ENCODE data around the gene CARMIL1.

CARMIL1 gene

DNA sequence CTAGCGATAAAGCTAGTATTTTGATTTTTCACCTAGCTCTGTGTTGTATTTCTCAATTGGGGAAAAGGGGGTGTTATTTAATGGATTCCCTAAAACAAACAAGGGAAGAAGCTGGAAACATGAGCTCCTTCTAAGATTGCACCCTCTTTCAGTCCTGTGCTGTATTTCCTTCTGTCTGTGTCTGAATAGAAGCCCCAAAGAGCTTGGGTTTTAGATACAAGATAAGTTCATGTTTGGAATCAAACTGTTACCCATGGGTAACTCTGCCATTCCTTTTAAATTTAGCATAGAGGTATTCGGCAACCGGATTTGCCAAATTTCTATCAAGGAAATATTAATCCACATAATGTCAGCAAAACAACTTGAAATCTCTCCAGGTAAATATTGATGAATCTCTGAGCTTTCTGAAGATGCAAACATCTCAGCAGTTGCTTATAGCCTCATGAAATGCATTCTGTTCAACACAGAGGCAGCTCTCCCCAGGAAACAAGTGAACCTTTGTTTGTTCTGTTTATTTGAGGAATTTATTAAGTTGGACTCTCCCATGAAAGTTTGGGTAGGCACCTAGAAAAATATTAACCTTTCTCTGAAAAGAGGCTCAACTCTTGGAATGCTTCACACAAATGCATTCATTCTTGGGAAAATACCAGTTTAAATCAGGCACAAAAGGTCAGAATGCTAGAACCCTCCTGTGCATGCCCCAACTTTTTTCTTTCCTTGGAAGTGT, 362.9 kb downstream of the CARMIL1 start:
- Histone ChIP-seq H3K36me3 (ENCODE audit: low read depth) (no peaks in the 10 kb centered on the region), H3K9me3 (ENCODE audit: severe bottlenecking) (no peaks in the 10 kb centered on the region), H3K27me3 (ENCODE audit: insufficient read depth, poor library complexity, severe bottlenecking) (peaks cover 32% of the 10 kb centered on the region), H3K27ac (ENCODE audit: poor library complexity, severe bottlenecking) (no peak overlapping the region), H3K4me1 (ENCODE audit: insufficient read depth, poor library complexity, severe bottlenecking) (no peaks in the 10 kb centered on the region), H3K4me3 (ENCODE audit: severe bottlenecking) (no peak overlapping the region)
- no peak for DNase-seq (ENCODE audit: low spot score)
- TF ChIP-seq, protein P1, sequence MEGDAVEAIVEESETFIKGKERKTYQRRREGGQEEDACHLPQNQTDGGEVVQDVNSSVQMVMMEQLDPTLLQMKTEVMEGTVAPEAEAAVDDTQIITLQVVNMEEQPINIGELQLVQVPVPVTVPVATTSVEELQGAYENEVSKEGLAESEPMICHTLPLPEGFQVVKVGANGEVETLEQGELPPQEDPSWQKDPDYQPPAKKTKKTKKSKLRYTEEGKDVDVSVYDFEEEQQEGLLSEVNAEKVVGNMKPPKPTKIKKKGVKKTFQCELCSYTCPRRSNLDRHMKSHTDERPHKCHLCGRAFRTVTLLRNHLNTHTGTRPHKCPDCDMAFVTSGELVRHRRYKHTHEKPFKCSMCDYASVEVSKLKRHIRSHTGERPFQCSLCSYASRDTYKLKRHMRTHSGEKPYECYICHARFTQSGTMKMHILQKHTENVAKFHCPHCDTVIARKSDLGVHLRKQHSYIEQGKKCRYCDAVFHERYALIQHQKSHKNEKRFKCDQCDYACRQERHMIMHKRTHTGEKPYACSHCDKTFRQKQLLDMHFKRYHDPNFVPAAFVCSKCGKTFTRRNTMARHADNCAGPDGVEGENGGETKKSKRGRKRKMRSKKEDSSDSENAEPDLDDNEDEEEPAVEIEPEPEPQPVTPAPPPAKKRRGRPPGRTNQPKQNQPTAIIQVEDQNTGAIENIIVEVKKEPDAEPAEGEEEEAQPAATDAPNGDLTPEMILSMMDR (IDR thresholded peaks at IDR 0.05; ENCODE audit: poor library complexity, severe bottlenecking), result no peak
- no peak for ATAC-seq (ENCODE audit: low read depth)

DNA sequence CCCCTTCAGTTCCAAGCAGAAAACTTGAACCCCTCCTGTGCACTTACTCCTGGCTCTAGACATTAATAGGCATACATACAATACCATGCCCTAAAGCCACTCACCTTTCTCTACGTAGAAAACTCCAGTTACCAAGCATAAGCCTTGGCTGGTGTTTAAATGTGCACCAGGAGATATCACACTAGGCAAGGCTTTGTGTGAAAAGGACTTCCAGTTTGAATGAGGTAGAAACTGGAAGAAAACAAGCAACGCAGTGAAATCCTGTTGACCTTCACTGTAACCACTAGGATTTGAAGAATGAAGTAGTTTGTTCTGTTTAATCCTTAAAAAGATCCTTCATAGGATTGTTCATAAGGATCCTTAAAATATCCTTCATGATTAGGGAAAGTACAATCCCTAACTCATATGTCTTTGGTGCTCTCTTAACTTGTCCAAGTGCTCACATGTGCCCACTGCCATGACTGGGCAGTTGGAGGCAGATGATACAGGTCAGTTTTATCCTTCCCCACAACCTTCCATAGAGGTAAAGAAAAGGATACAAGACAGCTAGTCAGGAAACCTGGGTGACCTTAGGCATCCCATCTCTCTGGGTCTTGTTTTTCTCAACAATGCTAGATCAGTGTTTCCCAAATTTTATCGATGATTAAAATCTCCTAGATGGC, 363.6 kb downstream of the CARMIL1 start:
- TF ChIP-seq, protein P1 (IDR thresholded peaks at IDR 0.05; ENCODE audit: poor library complexity, severe bottlenecking), result no peak
- no peaks in the 10 kb centered on the region for H3K36me3 ChIP-seq (ENCODE audit: low read depth)
- H3K9me3 ChIP-seq (ENCODE audit: severe bottlenecking), result no peaks in the 10 kb centered on the region
- H3K27me3 ChIP-seq (ENCODE audit: insufficient read depth, poor library complexity, severe bottlenecking), result peaks cover 36% of the 10 kb centered on the region
- H3K4me3 ChIP-seq (ENCODE audit: severe bottlenecking), result no peak overlapping the region
- H3K27ac ChIP-seq (ENCODE audit: poor library complexity, severe bottlenecking), result no peak overlapping the region
- no peaks in the 10 kb centered on the region for H3K4me1 ChIP-seq (ENCODE audit: insufficient read depth, poor library complexity, severe bottlenecking)
- ATAC-seq (ENCODE audit: low read depth) (no peak), DNase-seq (ENCODE audit: low spot score) (no peak)

DNA sequence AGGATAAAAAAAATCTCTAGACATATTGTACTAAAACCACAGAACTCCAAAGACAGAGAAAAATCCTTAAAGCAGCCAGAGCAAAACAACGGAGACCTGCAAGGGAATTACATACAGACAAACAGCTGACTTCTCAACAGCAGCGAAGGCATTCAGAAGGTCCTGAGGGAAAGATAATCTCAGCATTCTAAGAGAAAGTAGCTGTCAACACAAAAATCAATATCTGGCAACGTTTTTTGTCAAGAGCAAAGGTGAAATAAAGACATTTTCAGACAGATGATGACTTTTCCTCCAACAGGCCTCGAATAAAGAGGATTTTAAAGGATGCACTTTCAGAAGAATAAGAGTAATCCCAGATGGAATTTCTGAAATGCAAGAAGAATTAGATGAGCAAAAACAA, 366.7 kb downstream of the CARMIL1 start:
- no peaks in the 10 kb centered on the region for H3K9me3 ChIP-seq (ENCODE audit: severe bottlenecking)
- H3K27me3 ChIP-seq (ENCODE audit: insufficient read depth, poor library complexity, severe bottlenecking), result peaks cover 45% of the 10 kb centered on the region
- TF ChIP-seq, protein P1 (IDR thresholded peaks at IDR 0.05; ENCODE audit: poor library complexity, severe bottlenecking), result no peak
- H3K27ac ChIP-seq (ENCODE audit: poor library complexity, severe bottlenecking), result no peak overlapping the region
- ATAC-seq (ENCODE audit: low read depth) (no peak), DNase-seq (ENCODE audit: low spot score) (no peak)
- H3K4me3 ChIP-seq (ENCODE audit: severe bottlenecking), result no peak overlapping the region
- no peaks in the 10 kb centered on the region for H3K36me3 ChIP-seq (ENCODE audit: low read depth)
- H3K4me1 ChIP-seq (ENCODE audit: insufficient read depth, poor library complexity, severe bottlenecking), result no peaks in the 10 kb centered on the region

DNA sequence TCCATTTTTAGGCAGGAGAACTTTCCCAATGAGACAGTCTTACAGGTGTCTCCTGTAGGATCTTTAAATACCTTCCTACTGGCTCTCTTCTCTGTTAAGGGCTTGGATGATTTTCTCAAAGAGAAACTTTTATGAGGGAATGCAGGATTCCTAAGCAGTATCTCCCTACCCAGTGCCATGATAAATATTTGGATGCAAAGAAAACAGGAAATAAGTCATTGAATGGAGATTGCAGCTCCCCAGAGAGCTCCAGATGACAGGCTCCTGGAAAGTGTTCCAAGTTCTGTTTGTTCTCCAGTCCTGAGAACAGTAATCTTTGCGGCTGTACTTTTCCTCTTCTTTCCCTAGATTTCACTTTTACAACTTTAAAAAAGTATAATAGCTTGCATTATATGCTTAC, 370.4 kb downstream of the CARMIL1 start:
- H3K27me3 ChIP-seq (ENCODE audit: insufficient read depth, poor library complexity, severe bottlenecking), result peaks cover 52% of the 10 kb centered on the region
- TF ChIP-seq, protein P1 (IDR thresholded peaks at IDR 0.05; ENCODE audit: poor library complexity, severe bottlenecking), result no peak
- no peak overlapping the region for H3K27ac ChIP-seq (ENCODE audit: poor library complexity, severe bottlenecking)
- H3K4me1 ChIP-seq (ENCODE audit: insufficient read depth, poor library complexity, severe bottlenecking), result no peaks in the 10 kb centered on the region
- no peak overlapping the region for H3K4me3 ChIP-seq (ENCODE audit: severe bottlenecking)
- DNase-seq (ENCODE audit: low spot score), result no peak
- no peaks in the 10 kb centered on the region for H3K9me3 ChIP-seq (ENCODE audit: severe bottlenecking)
- H3K36me3 ChIP-seq (ENCODE audit: low read depth), result no peaks in the 10 kb centered on the region
- no peak for ATAC-seq (ENCODE audit: low read depth)

DNA sequence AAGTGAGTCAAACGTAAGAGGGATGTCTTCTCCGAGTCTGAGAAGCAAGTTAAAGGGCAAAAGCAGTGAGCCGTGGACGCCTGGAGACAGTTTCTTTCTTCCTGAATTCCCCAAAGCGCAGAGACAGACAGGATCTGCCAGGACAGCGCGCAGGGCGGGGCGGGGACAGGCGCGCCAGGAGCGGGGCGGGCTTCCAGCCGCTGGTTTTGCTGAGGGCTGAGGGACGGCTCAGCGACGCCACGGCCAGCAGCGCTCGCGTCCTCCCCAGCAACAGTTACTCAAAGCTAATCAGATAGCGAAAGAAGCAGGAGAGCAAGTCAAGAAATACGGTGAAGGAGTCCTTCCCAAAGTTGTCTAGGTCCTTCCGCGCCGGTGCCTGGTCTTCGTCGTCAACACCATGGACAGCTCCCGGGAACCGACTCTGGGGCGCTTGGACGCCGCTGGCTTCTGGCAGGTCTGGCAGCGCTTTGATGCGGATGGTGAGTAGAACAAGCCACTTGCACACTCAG, 372.9 kb downstream of the CARMIL1 start, which contains the start of gene SCGN:
Gene SCGN (plus strand): TSS at position 209 of the 509 bp plus-strand sequence. CDS start 189 bp downstream, at position 398.
- ATAC-seq (ENCODE audit: low read depth), result peak; percentile 83
- Histone ChIP-seq H3K27ac (ENCODE audit: poor library complexity, severe bottlenecking) (no peak within 1 kb of the TSS), H3K36me3 (ENCODE audit: low read depth) (no peaks in the 10 kb centered on the region), H3K27me3 (ENCODE audit: insufficient read depth, poor library complexity, severe bottlenecking) (peaks cover 36% of the 10 kb centered on the region), H3K4me1 (ENCODE audit: insufficient read depth, poor library complexity, severe bottlenecking) (no peaks in the 10 kb centered on the region), H3K4me3 (ENCODE audit: severe bottlenecking) (no peak within 1 kb of the TSS), H3K9me3 (ENCODE audit: severe bottlenecking) (no peaks in the 10 kb centered on the region)
- no peak for DNase-seq (ENCODE audit: low spot score)
- TF ChIP-seq, protein P1 (IDR thresholded peaks at IDR 0.05; ENCODE audit: poor library complexity, severe bottlenecking), result no peak
